GM19468 (cell line): ENCODE data around the gene MTNR1A.

ENCODE experiments used
- ATAC-seq: cut with Tn5 transposase; IDR thresholded peaks from one replicate; pipeline ENCODE4 v1.9.1; 2021; ENCODE audit warnings: mild to moderate bottlenecking, moderate library complexity, moderate number of reproducible peaks; ENCODE audit not compliant: unreplicated experiment; ENCODE audit errors: extremely low read depth

Gene MTNR1A

DNA sequence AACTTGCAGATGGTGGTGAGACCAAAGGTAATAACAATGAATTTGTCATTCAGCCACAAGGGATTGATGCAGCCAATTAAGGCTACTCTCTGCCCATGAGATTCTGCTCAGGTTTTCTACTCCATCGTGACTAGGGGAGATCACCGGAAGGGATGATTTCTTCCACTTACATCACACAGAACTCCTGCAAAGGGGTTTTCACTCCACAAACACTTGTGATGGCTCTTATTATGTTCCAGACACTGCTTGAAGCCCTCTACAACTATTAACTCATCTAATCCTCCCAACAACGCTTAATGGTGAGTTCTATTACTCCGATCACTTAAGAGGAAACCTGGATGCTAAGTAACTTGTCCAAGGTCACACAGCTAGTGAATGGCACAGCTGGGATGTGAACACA is 55.9 kb downstream of the MTNR1A start:
- ATAC-seq = no peak

DNA sequence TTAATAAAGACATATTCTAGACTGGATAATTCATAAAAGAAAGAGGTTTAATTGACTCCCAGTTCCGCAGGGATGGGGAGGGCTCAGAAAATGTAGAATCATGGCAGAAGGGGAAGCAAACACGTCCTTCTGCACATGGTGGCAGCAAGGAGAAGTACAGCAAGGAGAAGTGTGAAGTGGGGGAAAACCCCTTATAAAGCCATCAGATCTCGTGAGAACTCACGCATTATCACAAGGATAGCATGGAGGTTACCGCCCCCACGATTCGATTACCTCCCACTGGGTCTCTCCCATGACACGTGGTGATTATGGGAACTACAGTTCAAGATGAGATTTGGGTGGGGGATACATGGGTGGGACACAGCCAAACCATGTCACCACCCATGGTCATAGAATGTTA is 58.3 kb downstream of the MTNR1A start:
- no peak for ATAC-seq

DNA sequence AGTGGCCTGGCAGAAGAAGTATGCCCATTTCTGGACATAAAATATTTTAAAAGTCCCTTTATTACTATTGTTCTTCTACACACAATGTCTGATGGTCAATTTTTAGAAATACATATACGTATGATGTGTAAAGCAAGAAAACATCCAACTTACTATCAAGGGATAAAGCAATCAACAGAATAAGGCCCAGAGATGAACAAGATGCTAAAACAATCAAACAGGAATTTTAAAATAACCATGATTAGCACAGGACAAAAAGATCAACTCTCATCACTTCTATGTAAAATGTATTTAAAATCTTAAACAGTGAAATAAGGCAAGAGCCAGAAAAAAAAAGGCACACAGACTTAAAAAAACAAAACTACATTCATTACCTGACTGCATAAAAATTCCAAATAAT is 60.9 kb downstream of the MTNR1A start:
- no peak for ATAC-seq

DNA sequence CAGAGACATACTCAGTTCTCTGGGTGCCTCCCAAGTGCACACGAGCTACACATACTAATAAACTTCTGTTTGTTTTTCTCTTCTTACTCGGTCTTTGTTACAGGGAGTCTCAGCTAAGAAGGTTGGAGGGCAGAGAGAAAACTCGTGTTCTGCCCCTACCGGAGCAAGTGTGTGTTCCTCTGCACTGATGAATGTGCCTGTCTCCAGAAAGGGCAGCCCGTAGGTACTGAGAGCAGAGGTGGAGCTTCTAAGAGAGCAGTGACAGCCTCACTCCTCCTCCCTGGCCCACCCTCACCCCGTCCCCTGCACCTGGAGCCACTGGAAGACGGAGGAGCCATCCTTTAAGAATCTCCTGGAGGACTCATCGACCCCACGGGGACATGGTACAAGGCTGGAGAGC is 67.6 kb downstream of the MTNR1A start:
- ATAC-seq = no peak

DNA sequence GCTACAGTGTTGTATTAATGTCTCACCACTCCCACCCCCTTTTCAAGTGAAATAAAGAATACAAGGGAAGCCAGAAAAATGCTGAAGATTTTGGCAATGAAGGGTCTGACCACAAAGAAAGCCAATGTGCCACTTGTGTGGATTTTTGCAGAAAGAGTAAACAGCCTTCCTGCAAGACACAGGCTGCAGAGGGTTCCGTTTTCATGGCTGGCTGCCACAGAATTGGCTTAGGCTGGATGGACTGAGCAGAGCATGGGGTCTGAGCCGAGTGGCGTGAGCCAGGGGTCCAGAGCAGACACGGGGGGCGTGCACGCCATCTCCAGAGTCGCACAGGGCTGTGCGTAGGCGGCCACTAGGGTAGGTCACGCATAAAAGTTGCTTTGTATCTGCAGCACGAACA is 69.2 kb downstream of the MTNR1A start:
- ATAC-seq = no peak

DNA sequence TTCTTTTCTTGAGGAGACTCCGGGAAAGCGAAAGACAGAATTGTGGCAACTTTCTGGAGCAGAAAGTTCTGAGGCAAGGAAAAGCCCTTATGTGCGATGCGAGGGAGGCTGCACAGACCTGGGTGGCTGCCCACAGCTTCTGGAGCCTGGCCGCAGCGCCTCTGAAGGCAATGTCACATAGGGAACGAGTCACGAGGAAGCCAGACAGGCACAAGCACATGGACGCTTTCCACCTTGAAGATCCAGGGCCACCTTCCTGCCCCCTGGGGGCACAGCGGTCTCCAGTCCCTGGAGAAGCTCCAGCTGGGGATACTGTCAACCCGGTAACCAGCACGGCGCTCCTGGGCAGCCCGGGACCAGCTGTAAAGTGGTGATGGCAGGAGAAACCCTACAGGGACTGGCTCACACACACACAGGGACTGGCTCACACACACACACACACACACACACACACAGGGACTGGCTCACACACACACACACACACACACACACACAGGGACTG is 69.8 kb downstream of the MTNR1A start:
- ATAC-seq = no peak

DNA sequence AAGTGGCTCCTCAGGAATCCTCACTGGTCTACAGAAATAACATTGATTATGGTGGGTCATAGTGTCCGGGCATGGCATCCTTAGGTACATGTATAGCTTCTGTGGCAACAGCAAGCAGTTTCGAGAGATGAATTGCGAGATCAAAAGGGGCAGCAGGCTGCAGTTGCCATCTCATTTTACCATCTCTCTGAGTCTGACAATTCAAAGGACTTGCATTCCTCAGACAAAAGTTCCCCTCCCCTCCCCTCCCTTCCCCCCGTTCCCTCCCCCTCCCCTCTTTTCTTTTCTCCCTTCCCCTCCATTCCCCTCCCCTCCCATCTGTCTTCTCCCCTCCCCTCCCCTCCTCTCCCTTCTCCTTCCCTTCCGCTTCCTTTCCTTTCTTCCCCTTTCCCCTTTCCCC is 70.2 kb downstream of the MTNR1A start:
- no peak for ATAC-seq

DNA sequence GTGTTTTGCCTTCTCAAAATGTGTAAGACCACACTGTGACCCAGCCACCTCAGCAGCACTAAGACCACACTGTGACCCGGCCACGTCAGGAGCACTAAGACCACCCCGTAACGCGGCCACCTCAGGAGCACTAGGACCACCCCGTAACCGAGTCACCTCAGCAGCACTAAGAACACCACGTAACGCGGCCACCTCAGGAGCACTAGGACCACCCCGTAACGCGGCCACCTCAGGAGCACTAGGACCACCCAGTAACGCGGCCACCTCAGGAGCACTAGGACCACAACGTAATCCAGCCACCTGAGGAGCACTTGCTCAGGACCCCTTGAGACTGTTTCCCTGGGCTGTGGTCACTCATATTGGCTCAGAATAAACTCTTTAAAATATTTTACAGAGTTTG is 71.7 kb downstream of the MTNR1A start:
- ATAC-seq = no peak
